Endothelial cell of umbilical vein (primary cell): Measurements from ENCODE around the gene CLEC20A. TPM values are rescaled to one million over a fixed set of nuclear protein-coding genes. Genes with fewer than 3 reads are reported as not detected.

Experiments
- BruUV-seq: library from RNA; stranded (reverse); fragments of 400-500 nt; replicated peaks from 2 replicates; lab custom pipeline; 2021; lab: Mats Ljungman, UMichigan
- CTCF ChIA-PET: fragments of 300-600, 350-600 bp; sonication (Branson Sonifier 250); formaldehyde crosslinking; loops from one replicate; lab custom pipeline; 2021; ENCODE audit warnings: antibody characterized with exemption, inconsistent platforms; lab: Charles Lee
- POLR2A ChIA-PET: fragments of 300-600, 350-600 bp; sonication (Branson Sonifier 250); formaldehyde crosslinking; loops from one replicate; lab custom pipeline; 2021; ENCODE audit warnings: antibody characterized with exemption, inconsistent platforms; lab: Charles Lee
- DNase-seq: peaks from one replicate; pipeline ENCODE4 v3.0.0-alpha.2; 2011; ENCODE audit warnings: low read depth, low spot score
- FAIRE-seq: peaks from 2 replicates; lab custom pipeline; 2011; peaks lifted over from hg19 to GRCh38; lab: Jason Lieb, UNC
- H2AFZ ChIP-seq: 2 replicates; pipeline ENCODE4 v1.6.0; 2012; ENCODE audit warnings: low read depth, low read length, control low read depth, inconsistent platforms
- H3K27ac ChIP-seq: 2 replicates; pipeline ENCODE4 v1.5.1; 2011; ENCODE audit warnings: low read depth, mild to moderate bottlenecking, control low read depth, low read length, moderate library complexity; ENCODE audit not compliant: insufficient read depth
- H3K27me3 ChIP-seq, 2 experiments: 2 replicates each; pipeline versions ENCODE4 v1.6.0 to v1.6.1; 2011; ENCODE audit warnings: low read length in 2 of 2, mixed read lengths in 1 of 2; ENCODE audit not compliant: control insufficient read depth in 2 of 2, insufficient read depth in 2 of 2
- H3K36me3 ChIP-seq, 2 experiments: 2 replicates in 1 of 2; 3 replicates in 1 of 2; pipeline ENCODE4 v1.5.1; 2011; ENCODE audit warnings: low read length in 2 of 2, mild to moderate bottlenecking in 1 of 2, moderate library complexity in 1 of 2; ENCODE audit not compliant: control insufficient read depth in 2 of 2, insufficient read depth in 2 of 2; ENCODE audit errors: extremely low read depth in 1 of 2
- H3K4me1 ChIP-seq: 3 replicates; pipeline ENCODE4 v1.5.1; 2011; ENCODE audit warnings: mild to moderate bottlenecking, low read length; ENCODE audit not compliant: control insufficient read depth, insufficient read depth; ENCODE audit errors: extremely low read depth
- H3K4me2 ChIP-seq: 2 replicates; pipeline ENCODE4 v1.6.1; 2011; ENCODE audit warnings: low read length, control low read depth, mixed read lengths; ENCODE audit not compliant: insufficient read depth
- H3K4me3 ChIP-seq, 3 experiments: fragments of 200-600 bp in 1 of 3; sonication (generic), shearing (Covaris generic) in 1 of 3; replicated peaks in 1 of 3; 2 replicates each; pipeline ENCODE4 v1.5.1; 2011 to 2016; ENCODE audit warnings: control low read depth in 3 of 3, low read length in 3 of 3, mild to moderate bottlenecking in 2 of 3, inconsistent platforms in 1 of 3, low read depth in 1 of 3, moderate library complexity in 1 of 3; ENCODE audit not compliant: insufficient read depth in 1 of 3
- H3K79me2 ChIP-seq: 2 replicates; pipeline ENCODE4 v1.6.0; 2012; ENCODE audit warnings: low read length, inconsistent platforms; ENCODE audit not compliant: control insufficient read depth, insufficient read depth
- H3K9ac ChIP-seq: replicated peaks from 2 replicates; pipeline ENCODE3; 2011; ENCODE audit warnings: low read length, control low read depth; ENCODE audit not compliant: insufficient read depth; ENCODE audit errors: extremely low read depth
- H3K9me1 ChIP-seq: replicated peaks from 3 replicates; pipeline ENCODE4 v1.6.0; 2011; ENCODE audit warnings: mild to moderate bottlenecking, low read length; ENCODE audit not compliant: control insufficient read depth, insufficient read depth; ENCODE audit errors: extremely low read depth
- H3K9me3 ChIP-seq: replicated peaks from 2 replicates; pipeline ENCODE4 v1.5.1; 2012; ENCODE audit warnings: low read length, inconsistent platforms; ENCODE audit not compliant: control insufficient read depth, insufficient read depth
- H4K20me1 ChIP-seq: replicated peaks from 2 replicates; pipeline ENCODE3; 2011; ENCODE audit warnings: mild to moderate bottlenecking, low read length; ENCODE audit not compliant: control insufficient read depth, insufficient read depth; ENCODE audit errors: extremely low read depth
- CTCF ChIP-seq, 2 donors: IDR thresholded peaks; 1 replicate in 1 of 2; 2 replicates in 1 of 2; pipeline ENCODE4 v1.5.1; 2011; ENCODE audit warnings: low read length in 2 of 2, mild to moderate bottlenecking in 2 of 2, moderate library complexity in 2 of 2, control low read depth in 1 of 2, inconsistent platforms in 1 of 2, low read depth in 1 of 2; ENCODE audit not compliant: insufficient read depth in 1 of 2; ENCODE audit errors: extremely low read depth in 1 of 2
- EZH2 ChIP-seq: IDR thresholded peaks from 2 replicates; pipeline ENCODE4 v1.6.1; 2012; ENCODE audit warnings: borderline replicate concordance, low read depth, mild to moderate bottlenecking, moderate library complexity, low read length, inconsistent platforms; ENCODE audit not compliant: severe bottlenecking
- FOS ChIP-seq: IDR thresholded peaks from 2 replicates; pipeline ENCODE4 v1.6.1; 2011; ENCODE audit warnings: mild to moderate bottlenecking, low read length, moderate library complexity, borderline replicate concordance; ENCODE audit not compliant: insufficient read depth
- GATA2 ChIP-seq: IDR thresholded peaks from 2 replicates; pipeline ENCODE4 v1.7.0; 2011; ENCODE audit warnings: low read depth, mild to moderate bottlenecking, moderate library complexity, mixed read lengths, low read length; ENCODE audit not compliant: insufficient read length, insufficient read depth
- JUN ChIP-seq: IDR thresholded peaks from 2 replicates; pipeline ENCODE4 v1.6.1; 2011; ENCODE audit warnings: borderline replicate concordance, low read depth; ENCODE audit not compliant: insufficient read length, insufficient read depth
- MAX ChIP-seq: IDR thresholded peaks from 2 replicates; pipeline ENCODE4 v1.6.1; 2011; ENCODE audit not compliant: insufficient read depth, insufficient read length
- MYC ChIP-seq: IDR thresholded peaks from one replicate; pipeline ENCODE4 v1.6.1; 2011; ENCODE audit warnings: mild to moderate bottlenecking, low read depth, low read length
- POLR2A ChIP-seq: IDR thresholded peaks from 2 replicates; pipeline ENCODE4 v1.6.1; 2012; ENCODE audit warnings: low read depth, mild to moderate bottlenecking, control low read depth, low read length
- POLR2AphosphoS5 ChIP-seq: IDR thresholded peaks from 2 replicates; pipeline ENCODE4 v1.6.1; 2012; ENCODE audit warnings: low read depth, mild to moderate bottlenecking, control low read depth, low read length, moderate library complexity; ENCODE audit not compliant: insufficient read depth
- dilution Hi-C: fragments of 300-500 bp; cut with MboI; formaldehyde crosslinking; loops from one replicate; pipeline ENCODE4 v1.15.0; 2019; ENCODE audit warnings: low sequenced_read_pairs; ENCODE audit not compliant: extremely low pct_ligation_motif_present
- intact Hi-C: fragments of 100-400 bp; cut with micrococcal nuclease; formaldehyde crosslinking; loops from one replicate; pipeline ENCODE4 v1.10.0; 2022
- polyA plus RNA-seq, 4 experiments: library from polyadenylated mRNA; depleted of rRNA in 3 of 4; stranded (reverse) in 3 of 4; unstranded in 1 of 4; fragments of >200 nt; gene quantifications; 2 replicates each; pipeline versions ENCODE4 v1.2.1 to v1.2.3, GENCODE V29; 2011 to 2012; ENCODE audit warnings: missing spikeins in 1 of 4
- total RNA-seq: library from RNA; stranded (reverse); gene quantifications from 2 replicates; pipeline ENCODE4 v1.2.3, GENCODE V29; 2021

The CLEC20A gene
- total and polyA plus RNA-seq, 2 donors (not counting 3 experiments of a cell fraction or from before 2014, with no cell fraction given), result not detected

- Histone ChIP-seq H4K20me1 (no peaks in the 10 kb centered on the region), H3K9me1 (no peaks in the 10 kb centered on the region), H3K9ac (no peak overlapping the region), H3K4me1 (no peaks in the 10 kb centered on the region), H3K36me3 (peaks cover 0 to 6% of the 10 kb centered on the region in 2 experiments), H3K4me3 (no peak overlapping the region), H2AFZ (no peak overlapping the region), H3K27ac (no peak overlapping the region), H3K27me3 (no peaks in the 10 kb centered on the region), H3K4me2 (no peak overlapping the region), H3K79me2 (no peaks in the 10 kb centered on the region), H3K9me3 (no peaks in the 10 kb centered on the region)
- ChIA-PET CTCF (no interaction called here), POLR2A (no interaction called here)
- no peak for DNase-seq
- TF ChIP-seq MAX, result no peak
- no peak for TF ChIP-seq GATA2
- TF ChIP-seq JUN, result no peak
- TF ChIP-seq POLR2A, result no peak
- TF ChIP-seq MYC, result no peak
- no peak for TF ChIP-seq FOS
- no peak for TF ChIP-seq CTCF (IDR thresholded peaks at IDR 0.05; ENCODE audit: extremely low read depth in 1 of 2, insufficient read depth in 1 of 2, low read depth in 1 of 2, low read length in 2 of 2)
- no peak for TF ChIP-seq EZH2
- no peak for TF ChIP-seq POLR2AphosphoS5
- intact Hi-C loops (no loop called here), dilution Hi-C loops (no loop called here)
- FAIRE-seq, result no peak
- BruUV-seq, result no TSS peak
These were observed 38.6 kb downstream of the CLEC20A start for GRCh38 chr1:178458203-178458602.
